Tracheal epithelial cell (primary cell): ENCODE data around the gene ZNF121. TPM values are rescaled to one million over a fixed set of nuclear protein-coding genes. Genes with fewer than 3 reads are reported as not detected.

ENCODE experiments used
- total RNA-seq: library from RNA; depleted of rRNA; stranded (reverse); fragments of >200 nt; gene quantifications from 2 replicates; pipeline ENCODE4 v1.2.1, GENCODE V29; 2014

ZNF121 gene
- 50.8 and 58.4 TPM in 2 replicates for total RNA-seq

DNA sequence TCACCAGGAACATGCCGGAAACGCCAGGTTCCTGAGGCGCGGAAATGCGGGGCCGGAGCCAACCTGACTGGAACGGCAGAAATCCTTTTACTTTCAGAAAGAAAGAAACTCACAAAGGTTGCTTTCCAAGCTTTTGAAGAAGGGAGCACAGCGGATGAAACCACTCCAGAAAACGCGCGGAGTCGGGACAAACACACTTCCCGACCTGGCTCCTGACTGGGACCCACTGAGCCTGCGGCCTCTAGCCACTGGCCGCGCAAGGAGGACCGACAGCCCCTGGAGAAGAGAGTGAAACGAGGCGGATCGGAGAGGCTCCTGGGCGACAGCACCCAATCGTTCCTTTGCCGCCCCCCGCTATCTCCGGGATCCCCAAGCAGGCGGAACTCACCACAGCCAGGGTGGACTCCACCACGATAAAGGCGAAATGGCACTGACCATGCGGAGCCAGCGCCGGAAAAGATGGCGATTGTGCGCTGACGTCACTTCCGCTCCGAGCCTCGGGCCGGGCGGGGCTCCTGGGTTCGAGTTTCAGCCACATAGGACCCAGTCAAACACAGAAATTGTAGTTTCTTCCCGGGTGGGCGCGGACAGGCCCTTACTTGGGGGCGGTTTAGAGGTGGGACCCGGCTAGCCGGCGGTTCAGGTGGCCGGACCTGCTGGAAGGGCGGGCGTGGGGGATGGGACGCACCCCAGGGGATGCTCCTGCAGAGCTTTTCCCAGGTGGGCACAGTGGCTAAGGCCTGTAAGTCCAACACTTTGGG is at the start of gene ZNF121:
Gene ZNF121 (minus strand): TSS at position 432 of the 761 bp plus-strand sequence. CDS start 16,407 bp downstream, outside the sequence.

DNA sequence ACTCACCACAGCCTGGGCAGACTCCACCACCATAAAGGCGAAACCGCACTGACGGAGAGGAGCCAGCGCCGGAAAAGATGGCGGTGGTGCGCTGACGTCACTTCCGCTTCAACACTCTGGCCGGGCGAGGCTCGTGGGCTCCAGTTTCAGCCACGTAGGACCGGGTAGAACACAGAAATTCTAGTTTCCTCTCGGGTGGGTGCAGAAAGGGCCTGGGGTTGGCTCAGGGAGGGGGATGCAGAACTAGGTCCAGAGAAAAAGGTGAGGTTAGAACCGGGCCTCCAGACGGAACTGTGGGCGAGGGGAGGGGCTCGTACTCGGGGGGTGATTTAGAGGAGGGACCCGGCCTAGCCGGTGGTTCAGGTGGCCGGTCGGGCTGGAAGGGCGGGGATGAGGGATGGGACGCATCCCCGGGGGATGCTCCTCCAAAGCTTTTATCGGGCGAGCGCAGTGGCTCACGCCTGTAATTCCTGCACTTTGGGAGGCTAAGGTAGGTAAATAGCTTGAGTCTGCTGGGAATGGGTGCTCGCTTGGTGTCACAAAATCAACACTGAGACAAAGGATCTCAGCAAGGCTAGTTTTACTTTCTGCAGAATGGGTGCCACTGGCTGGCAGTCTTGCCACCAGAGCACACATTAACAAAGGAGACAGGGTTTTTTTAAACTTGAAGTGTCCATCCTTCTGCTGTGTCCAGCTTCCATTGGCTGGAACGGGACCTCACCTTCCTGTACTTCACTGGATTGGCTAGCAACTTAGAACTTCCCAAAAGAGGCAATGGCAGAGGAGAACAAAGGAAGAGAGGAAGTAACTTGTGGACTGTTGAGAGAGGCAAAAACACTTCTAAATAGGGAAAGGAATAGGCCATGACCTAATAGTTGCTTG is 37.1 kb upstream of the ZNF121 start, which contains the start of gene ZNF561:
Gene ZNF561 (minus strand): TSS at position 77 of the 882 bp plus-strand sequence. CDS start 1,776 bp downstream, outside the sequence.

GRCh38 chr19:9538183-9539058 is 45.9 kb downstream of the ZNF121 start, which contains the start of gene ZNF426:
TSS of gene ZNF426 (minus strand) at chr19:9538645. CDS start at chr19:9536232, 2,413 bp downstream.

Other genes with a start within 250 kb of the ZNF121 start
- gene ZNF177, start 221.5 kb downstream of the ZNF121 start, total RNA-seq = 0.21 and 0.72 TPM in 2 replicates
- gene ZNF266, start 148.9 kb downstream of the ZNF121 start, total RNA-seq = 5.8 and 8.1 TPM in 2 replicates
- gene ZNF560, start 85.9 kb downstream of the ZNF121 start, total RNA-seq = 0.43 and 0.72 TPM in 2 replicates
- 15.2 and 17.3 TPM in 2 replicates for gene ZNF426, start 45.9 kb downstream of the ZNF121 start, total RNA-seq
- gene ZNF561, start 36.7 kb upstream of the ZNF121 start, total RNA-seq = 42.2 and 44.5 TPM in 2 replicates
- gene ZNF562, start 90.6 kb upstream of the ZNF121 start, total RNA-seq = 38.2 and 52.8 TPM in 2 replicates
- 2.6 and 5.1 TPM in 2 replicates for gene ZNF846, start 184.2 kb upstream of the ZNF121 start, total RNA-seq
- 6.2 and 7.0 TPM in 2 replicates for gene FBXL12, start 234.6 kb upstream of the ZNF121 start, total RNA-seq
- 121 and 211 TPM in 2 replicates for gene UBL5, start 243.4 kb upstream of the ZNF121 start, total RNA-seq